GM20000 (cell line): ENCODE measurements around the gene EVX2.

Experiments used
- DNase-seq: peaks from one replicate; pipeline ENCODE4 v3.0.0; 2012; ENCODE audit warnings: low spot score
- TF ChIP-seq, protein P1 (sequence below): IDR thresholded peaks from 2 replicates; pipeline ENCODE4 v1.5.1; 2012; ENCODE audit warnings: mild to moderate bottlenecking, control low read depth; ENCODE audit errors: extremely low read depth, missing control alignments

Gene EVX2

DNA sequence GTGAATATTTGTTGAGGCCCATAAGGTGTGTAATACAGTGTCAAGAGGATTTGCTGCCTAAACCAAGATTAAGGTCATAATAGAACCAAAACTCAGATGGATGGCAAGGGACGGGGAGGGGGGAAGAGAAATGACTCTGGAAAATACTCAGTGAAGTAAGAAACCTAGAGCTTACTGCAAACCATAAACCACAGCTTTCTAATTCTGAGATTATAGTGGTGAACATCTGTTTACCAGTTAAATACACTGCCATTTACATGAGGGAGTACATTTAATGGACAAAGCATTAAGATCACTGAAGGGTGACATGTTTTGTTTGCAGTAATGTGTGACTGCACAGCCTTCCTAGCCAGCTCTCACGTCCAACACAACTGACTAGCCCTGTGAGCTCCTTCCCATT is 19.8 kb downstream of the EVX2 start:
- DNase-seq = no peak
- TF ChIP-seq, protein P1, sequence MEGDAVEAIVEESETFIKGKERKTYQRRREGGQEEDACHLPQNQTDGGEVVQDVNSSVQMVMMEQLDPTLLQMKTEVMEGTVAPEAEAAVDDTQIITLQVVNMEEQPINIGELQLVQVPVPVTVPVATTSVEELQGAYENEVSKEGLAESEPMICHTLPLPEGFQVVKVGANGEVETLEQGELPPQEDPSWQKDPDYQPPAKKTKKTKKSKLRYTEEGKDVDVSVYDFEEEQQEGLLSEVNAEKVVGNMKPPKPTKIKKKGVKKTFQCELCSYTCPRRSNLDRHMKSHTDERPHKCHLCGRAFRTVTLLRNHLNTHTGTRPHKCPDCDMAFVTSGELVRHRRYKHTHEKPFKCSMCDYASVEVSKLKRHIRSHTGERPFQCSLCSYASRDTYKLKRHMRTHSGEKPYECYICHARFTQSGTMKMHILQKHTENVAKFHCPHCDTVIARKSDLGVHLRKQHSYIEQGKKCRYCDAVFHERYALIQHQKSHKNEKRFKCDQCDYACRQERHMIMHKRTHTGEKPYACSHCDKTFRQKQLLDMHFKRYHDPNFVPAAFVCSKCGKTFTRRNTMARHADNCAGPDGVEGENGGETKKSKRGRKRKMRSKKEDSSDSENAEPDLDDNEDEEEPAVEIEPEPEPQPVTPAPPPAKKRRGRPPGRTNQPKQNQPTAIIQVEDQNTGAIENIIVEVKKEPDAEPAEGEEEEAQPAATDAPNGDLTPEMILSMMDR = no peak

DNA sequence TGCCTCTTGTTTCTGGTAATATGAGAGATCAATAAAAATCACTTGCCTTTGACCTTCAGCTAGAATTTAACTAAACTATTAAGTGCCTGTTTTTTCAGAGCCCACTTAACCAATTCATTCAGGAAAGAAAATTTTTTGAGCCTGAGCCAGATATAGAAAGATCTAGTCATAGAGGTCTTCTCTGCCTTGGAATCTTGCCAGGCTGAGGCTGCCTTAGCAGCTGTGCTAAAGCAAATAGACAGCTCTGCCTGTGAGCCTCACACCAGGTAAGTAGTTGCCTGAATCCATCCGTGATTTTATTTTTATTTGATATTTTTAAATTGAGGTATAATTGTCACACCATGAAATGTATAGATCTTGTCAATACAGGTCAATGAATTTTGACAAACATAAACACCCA is 27.4 kb downstream of the EVX2 start:
- TF ChIP-seq, protein P1 = no peak
- no peak for DNase-seq

DNA sequence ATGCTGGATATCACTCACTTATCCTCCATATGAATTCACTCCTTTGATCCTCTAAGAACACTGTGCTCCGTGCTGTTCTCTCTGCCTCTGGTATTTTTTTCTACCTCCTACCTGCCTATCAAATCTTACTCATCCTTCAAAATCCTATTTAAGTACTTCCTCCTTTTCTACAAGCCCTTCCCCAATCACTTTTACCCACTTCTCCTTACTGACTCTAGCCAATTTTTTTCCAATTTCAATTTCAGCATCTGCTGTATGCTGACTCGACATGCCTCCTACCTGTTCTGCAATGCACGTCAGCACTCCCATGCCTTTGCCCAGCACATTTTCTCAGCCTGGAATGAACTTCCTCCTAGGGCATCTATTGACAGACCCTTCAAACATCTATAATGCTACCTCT is 44.4 kb downstream of the EVX2 start:
- DNase-seq = no peak
- TF ChIP-seq, protein P1 = no peak

DNA sequence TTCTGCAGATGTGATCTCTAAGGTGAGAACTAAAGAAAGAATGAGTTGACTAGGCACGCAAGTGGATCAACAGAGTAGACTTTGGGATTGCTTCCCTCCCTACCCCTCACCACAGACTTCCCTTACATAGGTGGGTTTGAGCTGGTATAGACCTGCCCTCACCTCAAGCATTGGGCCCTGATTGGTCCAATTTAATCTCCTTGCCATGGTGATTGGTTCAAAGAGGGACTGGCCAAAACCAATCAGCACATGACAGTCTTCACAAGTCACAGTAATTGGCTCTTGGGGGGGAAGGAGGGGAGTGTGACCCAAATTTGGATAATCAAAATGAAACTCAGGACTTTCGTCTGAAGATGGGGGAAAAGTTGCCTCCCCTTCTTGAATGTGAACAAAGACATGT is 45.1 kb downstream of the EVX2 start:
- no peak for DNase-seq
- TF ChIP-seq, protein P1 = no peak

DNA sequence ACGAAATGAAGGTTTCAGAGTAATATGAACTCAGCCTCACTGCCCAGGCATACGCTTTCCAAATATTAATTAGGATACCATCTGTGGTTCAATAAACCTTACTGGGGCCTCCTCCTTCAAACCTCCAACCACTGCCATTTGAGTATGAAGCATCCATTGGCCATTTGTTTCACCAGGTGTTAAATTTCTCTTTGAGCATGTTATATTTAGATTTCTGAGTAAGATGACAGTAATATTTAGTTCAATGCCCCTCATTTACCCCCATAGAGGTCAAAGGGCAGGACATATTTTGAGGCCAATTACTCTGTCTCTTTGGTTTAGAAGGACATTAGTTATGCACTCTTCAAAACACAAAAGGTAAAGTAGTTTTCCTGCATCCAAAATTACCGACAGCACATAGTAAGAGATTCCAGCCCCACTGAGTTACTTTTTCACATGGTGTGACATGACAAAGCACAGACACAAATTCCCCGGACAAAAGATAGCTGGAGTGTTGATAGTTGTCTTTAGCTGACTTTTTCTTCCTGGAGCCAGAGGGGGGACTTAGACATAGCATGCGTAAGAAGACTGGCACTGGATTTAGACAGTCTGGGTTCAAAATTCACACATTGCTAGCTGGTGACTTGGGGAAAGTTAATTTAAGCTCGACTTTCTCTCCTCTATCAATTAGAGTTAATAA is 48.6 kb downstream of the EVX2 start:
- TF ChIP-seq, protein P1 = no peak
- no peak for DNase-seq

DNA sequence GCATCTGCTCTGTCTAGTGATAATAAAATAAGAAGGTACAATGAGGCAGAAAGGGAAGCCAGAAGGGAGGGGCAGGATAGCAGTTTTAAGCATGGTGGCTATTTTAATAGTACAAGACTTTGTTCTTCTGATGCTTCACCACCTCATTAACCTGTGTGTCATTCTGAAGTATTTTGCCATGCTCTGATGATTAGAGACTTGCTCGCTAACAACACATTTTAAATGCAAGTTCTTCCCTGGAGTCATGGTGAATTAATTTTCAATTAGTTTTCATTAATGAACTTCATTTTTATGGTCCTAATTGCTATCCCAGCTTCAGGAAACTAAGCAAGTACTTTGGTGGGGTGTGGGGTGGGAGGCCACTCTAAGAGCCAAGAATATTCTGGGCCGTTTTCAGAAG is 56.0 kb downstream of the EVX2 start:
- TF ChIP-seq, protein P1 = no peak

More for the DNA sequence above, 56.0 kb downstream of the EVX2 start:
- DNase-seq = no peak
